ENCODE results near the gene HDC.

HDC gene

GRCh38 chr15:50252556-50252955 is 13.0 kb downstream of the HDC start:
- DNase-seq (ENCODE audit: low read depth, low spot score), result no peak

GRCh38 chr15:50251638-50252182 is 13.8 kb downstream of the HDC start:
- DNase-seq (ENCODE audit: low read depth, low spot score), result no peak

- no peak for DNase-seq (ENCODE audit: low read depth, low spot score)
Measured at GRCh38 chr15:50250760-50251394, 14.6 kb downstream of the HDC start.

GRCh38 chr15:50249704-50250103 is 15.8 kb downstream of the HDC start:
- no peak for DNase-seq (ENCODE audit: low read depth, low spot score)

GRCh38 chr15:50248994-50249582 is 16.4 kb downstream of the HDC start:
- no peak for DNase-seq (ENCODE audit: low read depth, low spot score)

GRCh38 chr15:50247819-50248655 is 17.5 kb downstream of the HDC start:
- no peak for DNase-seq (ENCODE audit: low read depth, low spot score)

GRCh38 chr15:50246631-50247030 is 18.9 kb downstream of the HDC start:
- DNase-seq (ENCODE audit: low read depth, low spot score), result no peak

- DNase-seq (ENCODE audit: low read depth, low spot score), result no peak
Measured at GRCh38 chr15:50244959-50245624, 20.4 kb downstream of the HDC start.

GRCh38 chr15:50244153-50244552 is 21.4 kb downstream of the HDC start:
- DNase-seq (ENCODE audit: low read depth, low spot score), result no peak

GRCh38 chr15:50241684-50242450 is 23.7 kb downstream of the HDC start:
- no peak for DNase-seq (ENCODE audit: low read depth, low spot score)

GRCh38 chr15:50238255-50238654 is 27.3 kb downstream of the HDC start:
- DNase-seq (ENCODE audit: low read depth, low spot score), result no peak

- no peak for DNase-seq (ENCODE audit: low read depth, low spot score)
Measured at GRCh38 chr15:50236433-50236832, 29.1 kb downstream of the HDC start.

- DNase-seq (ENCODE audit: low read depth, low spot score), result no peak
Measured at GRCh38 chr15:50235794-50236193, 29.7 kb downstream of the HDC start.

GRCh38 chr15:50234764-50235163 is 30.8 kb downstream of the HDC start:
- DNase-seq (ENCODE audit: low read depth, low spot score), result no peak

GRCh38 chr15:50233192-50233736 is 32.3 kb downstream of the HDC start:
- no peak for DNase-seq (ENCODE audit: low read depth, low spot score)

- DNase-seq (ENCODE audit: low read depth, low spot score), result no peak
Measured at GRCh38 chr15:50232791-50233190, 32.7 kb downstream of the HDC start.

GRCh38 chr15:50231761-50232160 is 33.8 kb downstream of the HDC start:
- no peak for DNase-seq (ENCODE audit: low read depth, low spot score)

- DNase-seq (ENCODE audit: low read depth, low spot score), result no peak
Measured at GRCh38 chr15:50229336-50229735, 36.2 kb downstream of the HDC start.

GRCh38 chr15:50228866-50229265 is 36.7 kb downstream of the HDC start:
- DNase-seq (ENCODE audit: low read depth, low spot score), result no peak

- DNase-seq (ENCODE audit: low read depth, low spot score), result peak; percentile 44
Measured at GRCh38 chr15:50227076-50227475, 38.5 kb downstream of the HDC start.

GRCh38 chr15:50225938-50226337 is 39.6 kb downstream of the HDC start:
- no peak for DNase-seq (ENCODE audit: low read depth, low spot score)
